GM12878 (cell line): Measurements from ENCODE around the gene NDUFS6. TPM values are rescaled to one million over a fixed set of nuclear protein-coding genes. Genes with fewer than 3 reads are reported as not detected.

Experiments used
- ATAC-seq: fragments of 200-7000 bp; cut with Tn5 transposase; 3 replicates; pipeline ENCODE4 v1.9.1; 2020; ENCODE audit warnings: mild to moderate bottlenecking, moderate library complexity
- BruUV-seq: library from RNA; stranded (reverse); fragments of 400-500 nt; replicated peaks from 2 replicates; lab custom pipeline; 2021; lab: Mats Ljungman, UMichigan
- CTCF ChIA-PET: fragments of 300-600 bp; sonication (Branson Sonifier 250); formaldehyde crosslinking; extraction: SDS; loops from one replicate; lab custom pipeline; 2021; ENCODE audit warnings: inconsistent platforms; lab: Yijun Ruan, JAX
- POLR2A ChIA-PET: fragments of 350-600 bp; formaldehyde crosslinking; extraction: SDS; loops from one replicate; lab custom pipeline; 2021; ENCODE audit warnings: inconsistent platforms; lab: Charles Lee
- RAD21 ChIA-PET: fragments of 300-600 bp; sonication (Branson Sonifier 250); formaldehyde crosslinking; loops from one replicate; lab custom pipeline; 2023; ENCODE audit warnings: antibody characterized with exemption; ENCODE audit not compliant: unreplicated experiment; lab: Charles Lee
- SMC1A ChIA-PET: fragments of 300-600 bp; sonication (Branson Sonifier 250); formaldehyde crosslinking; loops from one replicate; lab custom pipeline; 2023; ENCODE audit not compliant: unreplicated experiment, uncharacterized antibody; lab: Charles Lee
- DNase-seq: peaks from one replicate; pipeline ENCODE4 v3.0.0-alpha.2; 2011; ENCODE audit warnings: low read depth, low spot score
- FAIRE-seq: peaks from 3 replicates; lab custom pipeline; 2011; peaks lifted over from hg19 to GRCh38; lab: Jason Lieb, UNC
- H2AFZ ChIP-seq: 2 replicates; pipeline ENCODE4 v1.6.0; 2011; ENCODE audit warnings: low read depth, low read length, control low read depth; ENCODE audit not compliant: control insufficient read depth
- H3K27ac ChIP-seq: 2 replicates; pipeline ENCODE4 v1.5.1; 2011; ENCODE audit warnings: control low read depth; ENCODE audit not compliant: control insufficient read depth, insufficient read depth
- H3K27me3 ChIP-seq, 2 experiments: replicated peaks in 1 of 2; 2 replicates each; pipeline versions ENCODE4 v1.6.0 to v1.6.1; 2011; ENCODE audit warnings: low read length in 1 of 2; ENCODE audit not compliant: control insufficient read depth in 2 of 2, insufficient read depth in 2 of 2
- H3K36me3 ChIP-seq, 2 experiments: 2 replicates each; pipeline ENCODE4 v1.5.1; 2011; ENCODE audit warnings: low read length in 1 of 2; ENCODE audit not compliant: control insufficient read depth in 2 of 2, insufficient read depth in 2 of 2
- H3K4me1 ChIP-seq: 2 replicates; pipeline ENCODE4 v1.6.1; 2011; ENCODE audit warnings: mild to moderate bottlenecking, low read length, moderate library complexity, mixed read lengths; ENCODE audit not compliant: control insufficient read depth, insufficient read depth
- H3K4me2 ChIP-seq: 2 replicates; pipeline ENCODE4 v1.6.0; 2011; ENCODE audit warnings: control low read depth; ENCODE audit not compliant: control insufficient read depth, insufficient read depth
- H3K4me3 ChIP-seq: fragments of 200-600 bp; sonication (generic); 2 replicates; pipeline ENCODE4 v1.5.1; 2016
- H3K79me2 ChIP-seq: 2 replicates; pipeline ENCODE4 v1.6.0; 2011; ENCODE audit warnings: low read length; ENCODE audit not compliant: control insufficient read depth, insufficient read depth
- H3K9ac ChIP-seq: 2 replicates; pipeline ENCODE4 v1.8.0; 2011; ENCODE audit warnings: low read length, control low read depth, mixed read lengths; ENCODE audit not compliant: control insufficient read depth, insufficient read depth
- H3K9me3 ChIP-seq: replicated peaks from 3 replicates; pipeline ENCODE4 v1.5.1; 2011; ENCODE audit warnings: mild to moderate bottlenecking, low read length; ENCODE audit not compliant: control insufficient read depth, insufficient read depth
- H4K20me1 ChIP-seq: 2 replicates; pipeline ENCODE4 v1.6.0; 2011; ENCODE audit not compliant: control insufficient read depth, insufficient read depth
- ASH2L ChIP-seq: fragments of 300-600, 200-600 bp; sonication (generic); IDR thresholded peaks from 2 replicates; pipeline ENCODE4 v1.6.1; 2017; ENCODE audit warnings: low read depth, mild to moderate bottlenecking, borderline replicate concordance
- ATF7 ChIP-seq: fragments of 450-650 bp; IDR thresholded peaks from 2 replicates; pipeline ENCODE4 v1.6.1; 2016; ENCODE audit warnings: low read depth, mild to moderate bottlenecking
- CBX5 ChIP-seq: sonication (generic); IDR thresholded peaks from 2 replicates; pipeline ENCODE4 v1.6.1; 2016; ENCODE audit warnings: low read depth, moderate library complexity, mild to moderate bottlenecking, inconsistent platforms
- MTA3 ChIP-seq: IDR thresholded peaks from 2 replicates; pipeline ENCODE4 v1.6.1; 2012; ENCODE audit warnings: low read length, inconsistent platforms, borderline replicate concordance
- PML ChIP-seq: IDR thresholded peaks from 2 replicates; pipeline ENCODE4 v1.6.1; 2012; ENCODE audit warnings: low read length, inconsistent platforms
- RAD21 ChIP-seq: IDR thresholded peaks from 2 replicates; pipeline ENCODE4 v1.6.1; 2011; ENCODE audit warnings: mild to moderate bottlenecking, low read depth, low read length, moderate library complexity; ENCODE audit not compliant: insufficient read depth
- SMARCA5 ChIP-seq: fragments of 450-650 bp; IDR thresholded peaks from 2 replicates; pipeline ENCODE4 v1.6.1; 2017; ENCODE audit warnings: mild to moderate bottlenecking
- YY1 ChIP-seq: IDR thresholded peaks from 2 replicates; pipeline ENCODE4 v1.6.1; 2011; ENCODE audit warnings: low read depth, mild to moderate bottlenecking, low read length
- WGBS: methylation state at CpG from one replicate; pipeline ENCODE4 v1.1.6; 2016; ENCODE audit warnings: low lambda C conversion rate; ENCODE audit not compliant: insufficient replicate concordance, insufficient coverage; ENCODE audit errors: missing lambda C conversion rate; 5-methylcytosine and 5-hydroxymethylcytosine counted together
- in situ Hi-C: fragments of 300-500 bp; cut with MboI; formaldehyde crosslinking; loops from 9 replicates; pipeline ENCODE4 v1.14.3; 2018; ENCODE audit warnings: mixed read lengths
- intact Hi-C: fragments of 100-400 bp; cut with micrococcal nuclease; formaldehyde crosslinking; loops from one replicate; pipeline ENCODE4 v1.14.2; 2022; ENCODE audit not compliant: unreplicated experiment
- polyA plus RNA-seq, 11 experiments: library from polyadenylated mRNA; depleted of rRNA in 4 of 11; unstranded in 6 of 11; stranded (reverse) in 5 of 11; fragments of >200 nt; fragmentation: Nextera tagmentation in 4 of 11; fragmentation: Illumina TruSeq in 1 of 11; extraction: Ambion mirVana in 4 of 11; extraction: Trizol in 1 of 11; gene quantifications; 1 replicate in 1 of 11; 2 replicates in 10 of 11; pipeline versions ENCODE4 v1.2.1 to v1.2.3, GENCODE V29; 2011 to 2016; ENCODE audit warnings: inconsistent platforms in 2 of 11, missing spikeins in 2 of 11, low read depth in 1 of 11
- total RNA-seq, 4 experiments: library from RNA; depleted of rRNA in 3 of 4; stranded (reverse); fragments of >200 nt in 3 of 4; fragmentation: Illumina TruSeq in 1 of 4; extraction: Trizol in 1 of 4; gene quantifications; 2 replicates each; pipeline versions ENCODE4 v1.2.1 to v1.2.3, GENCODE V29; 2013 to 2021
- TF ChIP-seq, protein P1 (sequence below): IDR thresholded peaks from 2 replicates; pipeline ENCODE4 v1.6.1; 2011; ENCODE audit warnings: low read depth, low read length, improper control_type of control experiment, borderline replicate concordance
- TF ChIP-seq, protein P2 (sequence below), 3 experiments: IDR thresholded peaks in 2 of 3; conservative IDR thresholded peaks in 1 of 3; 2 replicates each; pipeline ENCODE4 v1.5.1; 2011; ENCODE audit warnings: low read depth in 3 of 3, low read length in 3 of 3, mild to moderate bottlenecking in 3 of 3, control low read depth in 2 of 3, moderate library complexity in 2 of 3, inconsistent platforms in 1 of 3, mixed read lengths in 1 of 3; ENCODE audit not compliant: control insufficient read depth in 2 of 3, insufficient read depth in 1 of 3; ENCODE audit errors: extremely low read depth in 1 of 3

Gene NDUFS6
- total and polyA plus RNA-seq, 10 of the 15 experiments (the other 5 are each of a cell fraction or from before 2014, with no cell fraction given) = 20.7 to 213 (median 58.3) TPM

DNA sequence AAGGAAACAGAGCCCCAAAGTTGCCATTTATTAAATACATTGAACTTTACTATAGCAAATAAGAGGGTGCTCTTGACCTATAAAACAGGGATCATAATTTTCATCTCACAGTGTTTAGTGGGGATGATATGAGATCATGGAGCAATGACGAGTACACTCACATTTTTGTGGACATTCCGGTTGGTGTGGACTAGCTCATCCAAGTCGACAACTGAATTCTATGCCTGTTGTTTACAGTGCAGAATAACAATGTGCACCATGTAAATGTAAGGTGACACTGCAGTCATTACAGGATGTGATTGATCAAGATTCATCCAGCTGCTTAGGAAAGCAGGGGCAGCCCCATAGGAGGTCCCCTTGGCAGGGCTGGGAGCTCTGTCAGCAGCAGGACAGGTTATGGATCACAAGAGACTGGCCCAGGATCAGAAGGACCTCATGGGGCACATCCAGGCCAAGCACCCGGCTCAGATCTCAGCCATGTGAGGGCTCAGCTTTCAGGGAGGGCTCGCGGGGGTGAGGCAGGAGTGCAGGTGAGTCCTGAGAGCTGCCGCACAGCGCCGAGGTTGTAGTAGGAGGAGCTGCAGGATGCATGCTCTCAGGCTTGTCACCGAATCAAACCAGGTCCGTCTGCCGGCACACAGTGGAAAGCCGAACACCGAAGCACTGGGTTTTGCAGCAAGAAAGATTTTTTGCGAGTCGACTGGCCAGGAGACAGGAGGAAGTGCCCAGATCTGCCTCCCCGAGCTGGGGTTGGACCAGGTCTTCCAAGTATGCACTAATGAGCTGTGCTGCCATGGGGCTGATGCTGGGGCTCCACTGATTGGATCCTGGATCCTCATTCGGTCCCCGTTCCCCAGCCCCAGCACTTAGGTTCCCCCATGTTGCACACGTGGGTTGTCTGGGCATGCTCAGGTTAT lies 29.8 kb upstream of the NDUFS6 start (continued):
- TF ChIP-seq, protein P1, sequence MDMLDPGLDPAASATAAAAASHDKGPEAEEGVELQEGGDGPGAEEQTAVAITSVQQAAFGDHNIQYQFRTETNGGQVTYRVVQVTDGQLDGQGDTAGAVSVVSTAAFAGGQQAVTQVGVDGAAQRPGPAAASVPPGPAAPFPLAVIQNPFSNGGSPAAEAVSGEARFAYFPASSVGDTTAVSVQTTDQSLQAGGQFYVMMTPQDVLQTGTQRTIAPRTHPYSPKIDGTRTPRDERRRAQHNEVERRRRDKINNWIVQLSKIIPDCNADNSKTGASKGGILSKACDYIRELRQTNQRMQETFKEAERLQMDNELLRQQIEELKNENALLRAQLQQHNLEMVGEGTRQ = no peak
- TF ChIP-seq PML = no peak
- TF ChIP-seq SMARCA5 = no peak

DNA sequence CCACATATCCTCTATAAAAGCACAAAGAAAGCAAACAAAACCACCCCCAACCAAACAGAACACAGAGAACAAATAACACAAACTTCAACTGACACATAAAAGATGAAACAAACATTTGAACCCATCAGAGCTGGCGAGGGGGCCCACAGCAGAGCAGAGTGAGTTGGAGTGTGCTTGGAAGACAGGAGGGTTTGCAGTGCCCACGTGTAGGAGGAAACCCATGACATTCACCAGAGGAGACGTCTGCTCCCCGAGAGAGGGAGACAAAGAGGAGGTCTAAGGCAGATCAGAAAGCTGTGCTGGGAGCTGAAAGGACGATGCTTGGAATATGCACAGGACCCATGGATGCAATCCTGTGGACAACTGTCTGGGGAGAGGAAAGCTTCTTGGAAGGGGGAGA lies 28.6 kb upstream of the NDUFS6 start:
- Histone ChIP-seq H3K36me3 (no peaks in the 10 kb centered on the region), H3K79me2 (no peaks in the 10 kb centered on the region), H3K4me3 (no peak overlapping the region), H3K4me1 (no peaks in the 10 kb centered on the region; the same call in 1 of the 2 replicates), H3K27me3 (no peaks in the 10 kb centered on the region), H3K9ac (no peak overlapping the region), H2AFZ (no peak overlapping the region), H3K4me2 (no peak overlapping the region), H3K9me3 (no peaks in the 10 kb centered on the region), H3K27ac (no peak overlapping the region), H4K20me1 (no peaks in the 10 kb centered on the region)
- FAIRE-seq (no peak), DNase-seq (no peak), ATAC-seq (0 out of 3 replicates have a peak, but pooled peaks have one; percentile 24)
- 17% methylated on average over 5 of the region's 5 CpGs for WGBS
- TF ChIP-seq ASH2L (no peak), MTA3 (no peak), ATF7 (no peak), SMARCA5 (no peak), CBX5 (no peak), YY1 (no peak), RAD21 (peak; percentile 53)
- TF ChIP-seq, protein P2, sequence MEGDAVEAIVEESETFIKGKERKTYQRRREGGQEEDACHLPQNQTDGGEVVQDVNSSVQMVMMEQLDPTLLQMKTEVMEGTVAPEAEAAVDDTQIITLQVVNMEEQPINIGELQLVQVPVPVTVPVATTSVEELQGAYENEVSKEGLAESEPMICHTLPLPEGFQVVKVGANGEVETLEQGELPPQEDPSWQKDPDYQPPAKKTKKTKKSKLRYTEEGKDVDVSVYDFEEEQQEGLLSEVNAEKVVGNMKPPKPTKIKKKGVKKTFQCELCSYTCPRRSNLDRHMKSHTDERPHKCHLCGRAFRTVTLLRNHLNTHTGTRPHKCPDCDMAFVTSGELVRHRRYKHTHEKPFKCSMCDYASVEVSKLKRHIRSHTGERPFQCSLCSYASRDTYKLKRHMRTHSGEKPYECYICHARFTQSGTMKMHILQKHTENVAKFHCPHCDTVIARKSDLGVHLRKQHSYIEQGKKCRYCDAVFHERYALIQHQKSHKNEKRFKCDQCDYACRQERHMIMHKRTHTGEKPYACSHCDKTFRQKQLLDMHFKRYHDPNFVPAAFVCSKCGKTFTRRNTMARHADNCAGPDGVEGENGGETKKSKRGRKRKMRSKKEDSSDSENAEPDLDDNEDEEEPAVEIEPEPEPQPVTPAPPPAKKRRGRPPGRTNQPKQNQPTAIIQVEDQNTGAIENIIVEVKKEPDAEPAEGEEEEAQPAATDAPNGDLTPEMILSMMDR (IDR thresholded peaks at IDR 0.05 in 2 of 3, conservative IDR thresholded peaks at IDR 0.05 in 1 of 3; ENCODE audit: control insufficient read depth in 2 of 3, extremely low read depth in 1 of 3, insufficient read depth in 1 of 3, low read depth in 3 of 3, low read length in 3 of 3) = peak; percentile 8 to 25 (median 10); a peak in 2 of 6 replicates
- SMC1A ChIA-PET = interaction anchor here (0.6 to 2.6 kb wide), 5 partner anchors 9 to 168 kb away, joined by 3 to 11 read pairs (median 5); partner anchors contain the start of gene NDUFS6
- CTCF ChIA-PET = interaction anchor here (0.9 to 2.7 kb wide), 7 partner anchors 9 to 34 kb away, joined by 3 to 18 read pairs (median 5); partner anchors contain the start of genes MRPL36 and NDUFS6
- in situ Hi-C loops = no loop called here
- RAD21 ChIA-PET = interaction anchor here (1.1 to 1.4 kb wide), 4 partner anchors 9 to 28 kb away, joined by 3 to 5 read pairs (median 4); partner anchors contain the start of gene MRPL36
- no TSS peak for BruUV-seq
- POLR2A ChIA-PET = no interaction called here
- intact Hi-C loops = no loop called here
